GM23248 (cell line): ENCODE results near the gene GLA.

ENCODE experiments used
- EZH2 ChIP-seq: fragments of 200-600 bp; sonication (generic); IDR thresholded peaks from 2 replicates; pipeline ENCODE4 v1.6.1; 2018; ENCODE audit warnings: antibody characterized with exemption, mild to moderate bottlenecking; ENCODE audit not compliant: insufficient read depth, poor library complexity, severe bottlenecking
- EZH2phosphoT487 ChIP-seq: fragments of 200-600 bp; sonication (generic); IDR thresholded peaks from 2 replicates; pipeline ENCODE4 v1.6.1; 2018; ENCODE audit warnings: antibody characterized with exemption, moderate library complexity, mild to moderate bottlenecking, low read depth; ENCODE audit not compliant: insufficient read depth

DNA sequence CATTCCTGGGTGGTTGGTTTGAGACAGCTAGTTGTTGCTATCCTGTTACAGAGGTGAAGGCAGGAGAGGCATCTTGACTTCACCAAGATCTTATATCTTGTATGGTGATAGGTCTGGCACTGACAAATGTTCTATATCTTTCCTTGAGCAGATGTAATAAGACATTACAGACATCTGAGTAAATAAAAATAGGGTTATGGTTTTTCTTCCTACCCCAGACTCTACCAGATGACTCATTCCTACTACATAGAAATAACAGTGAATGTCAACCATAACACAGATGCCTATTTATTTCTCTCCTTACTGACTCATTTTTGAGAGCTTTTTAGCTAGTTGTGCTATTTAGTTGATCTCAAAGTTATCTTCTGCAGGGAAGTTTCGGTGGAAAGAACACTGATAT lies 22.2 kb upstream of the GLA start:
- TF ChIP-seq EZH2 (no peak), EZH2phosphoT487 (no peak)
